HG03442 (cell line): Measurements from ENCODE around the gene DYNLT2.
A peak's percentile ranks its signal among the peaks of the same experiment; 100 is the strongest.

Experiments used
- ATAC-seq: cut with Tn5 transposase; IDR thresholded peaks from one replicate; pipeline ENCODE4 v1.9.1; 2021; ENCODE audit warnings: mild to moderate bottlenecking, moderate library complexity; ENCODE audit not compliant: unreplicated experiment

The DYNLT2 gene

DNA sequence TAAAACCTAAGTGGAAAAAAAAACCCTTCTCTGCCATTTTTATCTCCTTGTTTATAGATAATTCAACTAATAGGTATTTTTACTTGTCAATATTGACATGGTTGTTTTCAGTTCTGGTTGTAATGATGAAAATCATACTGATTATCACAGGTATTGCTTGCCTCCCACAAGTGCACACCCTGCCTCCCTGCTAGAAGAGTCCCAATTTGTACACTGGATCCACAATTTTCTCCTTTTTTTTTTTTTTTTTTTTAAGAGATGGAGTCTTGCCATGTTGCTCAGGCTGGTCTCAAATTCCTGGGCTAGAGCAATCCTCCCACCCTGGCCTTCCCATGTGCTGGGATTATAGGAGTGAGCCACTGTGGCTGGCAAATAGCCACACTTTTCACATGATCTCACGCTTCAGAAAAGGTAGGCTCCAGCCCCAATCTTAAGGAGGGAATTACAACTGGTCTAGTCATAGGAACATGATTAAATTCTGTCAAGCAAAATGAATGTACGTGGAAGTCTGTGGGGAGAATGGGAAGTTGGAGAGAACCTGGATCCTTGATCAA is 12.3 kb downstream of the DYNLT2 start:
- no peak for ATAC-seq

DNA sequence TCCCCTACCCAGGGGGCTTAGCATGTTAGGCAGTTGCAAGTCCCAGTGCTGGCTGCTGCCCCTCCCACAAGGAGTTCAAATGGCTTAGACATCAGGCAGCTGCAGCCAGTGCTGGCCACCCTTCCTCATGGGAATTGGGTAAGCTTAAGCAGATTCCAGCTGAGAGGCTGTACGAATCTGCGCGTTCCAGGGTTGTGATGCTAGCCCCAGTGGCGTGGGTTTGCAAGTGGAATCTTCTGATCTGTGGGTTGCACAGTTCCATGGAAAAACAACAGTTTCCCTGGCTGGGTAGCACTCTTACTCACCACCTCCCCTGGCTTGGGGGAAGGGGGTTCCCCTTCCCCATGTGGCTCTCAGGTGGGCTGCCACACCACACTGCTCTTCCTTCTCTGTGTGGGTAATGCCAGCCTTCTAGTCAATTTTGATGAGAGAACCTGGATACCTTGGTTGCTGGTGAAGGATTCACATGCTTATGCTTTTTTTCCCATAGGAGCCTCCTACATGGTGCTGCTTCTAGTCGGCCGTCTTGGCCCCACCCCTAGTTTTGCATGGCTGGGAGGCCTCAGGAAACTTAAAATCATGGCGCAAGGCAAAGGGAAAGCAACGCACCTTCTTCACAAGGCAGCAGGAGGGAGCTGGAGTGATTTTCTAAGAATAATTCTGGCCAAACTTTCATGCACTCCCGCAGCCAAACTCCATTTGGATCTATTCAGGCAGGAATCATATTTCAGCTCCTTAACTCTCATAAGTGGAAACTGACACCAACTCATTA is 13.0 kb downstream of the DYNLT2 start:
- ATAC-seq: no peak

DNA sequence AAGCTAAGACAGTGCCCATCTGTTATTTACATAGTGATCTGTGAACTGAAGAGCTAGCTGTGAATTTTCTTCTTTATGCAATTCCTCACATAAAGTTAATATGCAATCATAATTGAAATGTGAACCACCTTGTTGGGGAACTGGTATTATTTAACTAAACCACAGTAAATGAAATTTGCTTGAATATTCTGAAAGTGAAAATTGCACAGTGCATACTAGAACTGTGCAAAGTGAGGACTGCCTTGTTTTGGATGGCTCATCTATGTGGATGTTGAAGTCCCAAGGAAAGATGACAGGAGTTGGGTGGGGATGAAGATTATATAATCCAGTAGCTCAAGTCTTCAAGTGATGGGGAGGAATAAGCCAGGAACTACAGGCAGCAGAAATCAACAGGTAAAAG is 21.4 kb downstream of the DYNLT2 start:
- ATAC-seq: no peak

DNA sequence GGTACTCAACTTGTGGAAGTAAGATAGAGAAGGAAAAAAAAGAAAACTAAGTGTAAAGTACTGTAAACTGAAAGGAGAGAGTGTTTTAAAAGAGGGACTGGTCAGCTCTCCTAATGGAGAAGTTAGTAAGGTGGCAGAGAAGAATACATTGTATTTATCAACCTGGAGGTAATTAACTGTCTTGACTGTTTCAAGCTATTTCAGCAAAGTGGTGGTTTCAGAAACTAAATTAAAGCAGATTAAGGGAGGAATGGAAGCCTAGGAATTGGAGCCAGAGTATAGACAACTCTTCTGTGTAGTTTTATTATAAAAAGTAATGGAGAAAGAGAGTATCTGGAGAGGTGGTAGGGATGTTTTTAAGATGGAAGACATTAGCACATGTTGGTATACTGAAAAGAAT is 24.4 kb downstream of the DYNLT2 start:
- no peak for ATAC-seq

DNA sequence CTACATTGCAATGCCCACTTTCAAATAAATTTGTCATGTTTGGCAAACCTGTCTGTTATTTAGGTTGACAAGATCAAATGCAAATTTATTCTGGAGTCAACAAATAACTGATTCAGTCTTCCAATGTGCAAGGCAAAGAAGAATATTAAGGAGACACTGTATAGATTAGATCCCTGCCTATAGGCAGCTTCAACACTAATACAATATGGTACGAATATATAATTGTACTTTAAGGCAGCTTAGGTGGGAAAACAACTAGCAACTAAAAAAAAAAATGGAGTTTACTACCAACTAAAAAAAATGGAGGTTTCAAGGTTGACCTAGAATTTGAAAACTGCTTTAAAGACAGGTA is 25.3 kb downstream of the DYNLT2 start:
- ATAC-seq: no peak

DNA sequence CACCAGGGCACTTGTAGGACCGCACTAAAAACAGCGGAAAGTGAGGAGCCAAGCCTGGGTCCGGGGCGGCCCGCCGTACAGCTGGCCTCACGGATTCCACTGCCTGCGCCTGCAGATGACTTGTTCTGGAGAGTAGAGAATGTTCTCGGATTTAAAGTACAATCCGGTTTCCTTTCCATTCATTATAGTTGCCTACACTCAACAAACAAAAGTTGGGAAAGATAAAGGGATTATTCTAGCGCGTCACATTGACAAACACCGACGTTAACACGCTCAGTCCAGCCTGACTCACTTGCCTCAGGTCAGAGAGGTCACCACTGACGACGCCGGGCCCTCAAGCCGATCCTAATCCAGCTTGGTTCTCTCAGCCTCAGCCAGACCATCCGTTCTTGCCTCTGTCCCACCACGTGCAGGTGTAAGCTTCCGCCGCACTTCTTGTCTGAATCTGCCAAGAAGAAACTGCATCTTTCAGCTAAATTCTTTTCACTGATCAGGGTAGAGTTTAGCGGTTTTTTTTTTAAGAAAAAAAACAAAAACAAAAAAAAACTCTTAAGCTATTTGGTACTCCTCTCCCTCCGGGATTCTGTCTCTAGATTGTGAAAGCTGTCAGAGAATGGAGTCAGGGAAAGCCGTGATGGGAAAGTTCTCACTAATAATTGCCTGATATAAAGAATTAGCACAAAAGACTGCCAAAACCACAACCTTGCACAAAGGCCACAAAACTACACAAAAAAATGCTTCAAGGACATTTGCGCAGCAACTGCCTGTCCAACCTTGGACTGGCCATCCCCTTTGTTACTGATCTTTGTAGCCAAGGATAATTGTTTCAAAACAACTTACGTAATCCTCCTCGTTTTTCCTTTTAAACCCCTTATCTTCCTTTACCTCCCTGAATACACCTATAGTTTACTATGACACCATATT is 26.0 kb downstream of the DYNLT2 start:
- ATAC-seq: no peak

DNA sequence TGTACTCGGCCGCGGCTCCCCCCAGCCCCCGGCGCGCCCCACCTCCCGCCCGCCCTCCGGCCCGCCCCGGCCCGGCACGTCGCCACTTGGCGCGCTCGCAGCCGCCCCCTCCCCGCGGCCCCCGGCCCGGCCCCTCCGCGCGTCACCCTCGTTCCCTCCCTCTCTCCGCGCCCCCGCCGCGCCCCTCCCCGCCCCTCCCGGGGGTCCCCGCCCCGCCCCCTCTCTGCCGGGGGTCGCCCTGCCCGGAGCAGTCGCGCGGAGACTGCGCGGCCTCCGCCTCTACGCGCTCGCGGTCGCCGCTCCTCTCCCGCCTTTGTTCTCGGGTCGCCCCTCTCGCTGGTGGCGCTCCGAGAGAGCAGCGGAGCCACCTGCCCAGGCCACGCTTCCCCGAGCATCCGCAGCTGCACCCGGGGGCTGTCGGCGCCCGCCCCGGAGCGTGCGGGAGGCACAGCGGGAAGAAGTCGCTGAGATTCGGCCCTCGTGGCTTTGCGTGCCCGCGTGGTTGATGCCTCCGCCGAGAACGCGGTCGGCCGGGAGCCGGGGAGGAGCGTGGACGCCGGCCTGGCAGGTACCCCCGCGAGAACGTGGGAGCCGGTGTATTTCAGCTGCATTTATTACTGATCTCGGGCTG is 26.8 kb downstream of the DYNLT2 start, which contains the start of gene PHF10:
PHF10 (minus strand) TSS at position 7 of the 631 bp plus-strand sequence. CDS start 569 bp downstream, outside the sequence.
- ATAC-seq: peak; percentile 39

DNA sequence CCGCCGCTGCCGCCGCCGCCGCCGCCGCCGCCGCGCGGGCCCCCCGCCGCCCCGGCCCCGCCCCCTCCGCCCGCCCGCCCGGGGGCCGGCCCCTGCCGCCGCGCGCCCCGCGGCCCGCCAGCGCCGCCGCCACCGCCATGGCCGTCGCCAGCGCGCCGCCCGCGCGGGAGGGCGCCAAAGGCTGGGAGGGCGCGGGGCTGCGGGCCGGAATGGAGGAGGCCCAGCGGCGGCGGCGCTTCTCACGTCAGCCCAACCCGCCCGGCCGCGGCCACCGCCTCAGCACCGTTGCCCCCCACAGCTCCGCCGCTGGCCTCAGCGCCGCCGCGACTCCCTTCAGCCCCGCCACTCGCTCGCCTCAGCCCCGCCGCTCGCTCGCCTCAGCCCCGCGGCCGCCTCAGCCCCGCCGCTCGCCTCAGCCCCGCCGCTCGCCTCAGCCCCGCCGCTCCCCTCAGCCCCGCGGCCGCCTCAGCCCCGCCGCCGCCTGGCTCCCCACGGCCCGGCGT is 27.3 kb downstream of the DYNLT2 start:
- peak; percentile 39 for ATAC-seq

DNA sequence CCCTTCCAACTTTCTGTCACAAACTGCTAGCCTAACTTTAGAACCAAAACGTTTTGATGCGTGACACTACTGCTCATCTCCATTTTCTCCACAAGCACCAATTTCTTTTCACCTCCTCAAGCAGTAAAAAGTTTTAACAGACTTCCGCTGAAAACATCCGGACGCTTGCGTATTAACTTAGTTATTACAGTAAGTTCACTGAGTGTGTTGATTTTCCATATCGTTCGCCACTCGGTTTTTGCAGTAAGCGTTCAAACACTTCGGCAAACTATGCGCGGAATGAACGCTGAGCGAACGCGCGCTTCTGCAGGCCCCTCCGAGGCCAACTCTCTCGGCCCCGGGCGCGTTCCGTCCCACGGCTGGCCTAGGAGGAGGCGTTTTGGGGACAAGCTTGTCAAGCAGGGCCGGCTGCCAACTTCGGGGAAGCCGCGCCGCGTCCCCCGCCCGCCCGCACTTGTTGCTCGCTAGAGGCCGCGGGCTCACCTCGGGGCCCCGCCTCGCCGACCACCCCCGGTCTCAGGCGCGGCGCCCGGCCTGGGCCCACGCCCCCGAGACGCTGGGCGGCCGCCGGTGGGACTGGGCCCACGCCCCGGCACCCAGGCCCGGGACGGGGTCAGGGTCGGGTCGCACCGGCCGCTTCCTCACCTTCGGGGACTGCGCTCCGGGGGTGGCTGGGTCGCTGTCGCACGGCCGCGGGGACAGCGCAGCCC is 28.0 kb downstream of the DYNLT2 start:
- peak; percentile 32 for ATAC-seq

DNA sequence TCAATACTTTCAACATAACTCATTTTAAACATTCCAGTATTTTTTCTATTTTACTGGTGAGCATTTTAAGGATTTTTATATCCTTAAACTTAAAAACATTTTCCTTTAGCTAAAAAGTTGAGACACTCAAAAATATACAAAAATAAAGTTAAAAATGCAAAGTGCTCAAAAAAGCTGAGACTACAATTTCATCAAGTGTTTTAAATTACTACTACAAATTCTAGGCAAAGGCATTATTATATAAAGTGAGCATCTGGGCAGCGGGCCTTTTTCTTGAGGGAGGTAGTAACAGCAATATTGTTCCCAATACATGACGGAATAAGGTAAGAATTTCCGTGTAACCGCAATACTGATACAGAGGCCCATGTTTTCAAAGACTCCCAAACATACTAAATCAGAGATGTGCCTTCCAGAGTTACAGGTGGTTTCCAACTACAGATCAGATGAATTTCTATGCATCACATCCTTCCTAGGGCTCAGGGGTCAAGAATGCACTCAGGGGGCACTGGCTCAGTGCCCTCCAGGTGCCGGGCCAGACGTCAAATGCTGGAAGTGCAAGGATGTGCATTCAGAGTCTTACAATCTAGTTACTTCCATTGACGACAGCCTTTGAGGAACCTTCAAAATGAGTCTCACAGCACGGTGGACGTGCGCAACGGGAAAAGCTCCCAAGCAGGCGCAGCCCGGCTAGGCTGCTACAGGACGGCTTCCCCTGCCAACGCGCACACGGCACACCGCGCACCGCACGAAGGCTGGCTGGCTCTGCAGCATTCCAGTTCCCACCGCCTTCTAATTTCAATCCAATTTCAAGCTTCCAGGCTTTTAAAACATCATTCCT is 28.8 kb downstream of the DYNLT2 start:
- ATAC-seq: no peak

DNA sequence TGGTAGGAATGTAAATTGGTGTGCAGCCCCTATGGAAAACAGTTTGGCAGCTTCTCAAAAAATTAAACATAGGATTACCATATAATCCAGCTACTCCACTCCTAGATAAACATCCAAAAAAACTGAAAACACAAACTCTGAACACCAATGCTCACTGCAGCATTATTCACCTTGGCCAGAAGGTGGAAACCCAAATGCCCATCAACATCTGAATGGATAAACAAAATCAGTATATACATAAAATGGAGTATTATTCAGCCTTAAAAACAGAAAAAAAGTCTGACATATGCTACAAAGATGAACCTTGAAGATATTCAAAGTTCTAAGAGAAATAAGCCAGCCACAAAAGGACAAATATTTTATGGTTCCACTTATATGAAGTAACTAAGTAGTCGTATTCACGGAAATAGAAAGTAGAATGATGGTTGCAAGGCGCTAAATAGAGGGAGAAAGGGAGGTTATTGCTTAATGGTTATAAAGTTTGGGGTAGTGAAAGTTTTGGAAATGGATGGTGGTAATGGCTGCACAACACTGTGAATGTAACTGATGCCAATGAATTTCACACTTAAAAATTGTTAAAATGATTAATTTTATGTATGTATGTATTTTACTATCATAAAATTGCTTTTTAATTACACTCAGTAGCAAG is 31.0 kb downstream of the DYNLT2 start:
- no peak for ATAC-seq

DNA sequence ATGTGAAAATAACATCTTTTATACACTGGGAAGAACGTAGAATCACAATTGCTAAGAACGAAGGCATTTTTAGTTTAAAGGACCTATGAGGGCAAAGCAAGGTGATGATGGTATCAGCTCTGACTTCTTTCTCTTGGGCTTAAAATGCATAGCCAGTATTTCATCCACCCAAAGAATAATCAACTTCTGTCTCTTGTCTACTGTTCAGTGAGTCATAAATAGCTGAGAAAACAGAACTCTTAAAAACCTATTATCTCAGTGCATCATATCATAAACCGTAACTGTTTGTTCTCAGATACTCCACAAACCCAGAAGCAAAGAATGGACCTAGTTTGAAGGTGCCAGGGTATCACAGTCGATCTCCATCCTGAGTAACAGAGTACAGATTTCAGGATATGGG is 32.3 kb downstream of the DYNLT2 start:
- ATAC-seq: no peak

DNA sequence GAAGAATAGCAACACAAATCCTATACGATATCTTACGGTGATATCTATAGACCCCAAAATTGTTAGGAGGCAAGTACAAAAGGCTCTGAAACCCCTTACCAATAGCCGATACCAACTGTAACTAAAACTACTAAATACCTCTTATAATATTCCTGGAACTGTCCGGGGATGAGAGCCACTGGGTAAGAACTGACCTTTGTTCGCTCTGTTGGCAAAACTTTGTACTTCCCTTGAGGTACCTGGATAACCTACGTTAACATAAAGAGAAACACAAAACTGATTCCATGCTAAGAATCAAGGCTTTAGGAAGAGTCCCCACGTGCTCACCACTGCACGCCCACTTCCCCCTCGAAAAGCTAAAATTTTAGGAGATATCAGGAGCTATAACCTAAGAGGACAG is 36.8 kb downstream of the DYNLT2 start:
- ATAC-seq: no peak

DNA sequence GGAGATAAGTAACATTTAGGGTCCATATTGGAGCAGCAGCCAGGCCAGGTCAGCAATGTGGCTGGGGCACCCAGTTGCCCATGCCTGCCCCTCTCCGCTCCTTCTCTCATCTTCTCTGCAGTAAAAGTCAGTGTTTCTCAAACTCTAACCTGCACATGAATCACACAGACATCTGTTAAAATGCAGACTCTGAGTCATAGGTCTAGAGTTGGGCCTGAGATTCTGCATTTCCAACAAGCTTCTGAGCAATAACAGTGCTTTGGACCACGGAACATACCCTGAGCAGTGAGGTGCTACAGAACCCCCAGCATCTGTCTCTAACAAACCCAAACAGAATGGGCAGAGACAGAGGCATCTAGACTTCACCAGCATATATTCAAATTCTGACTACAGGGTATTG is 37.2 kb downstream of the DYNLT2 start:
- no peak for ATAC-seq

DNA sequence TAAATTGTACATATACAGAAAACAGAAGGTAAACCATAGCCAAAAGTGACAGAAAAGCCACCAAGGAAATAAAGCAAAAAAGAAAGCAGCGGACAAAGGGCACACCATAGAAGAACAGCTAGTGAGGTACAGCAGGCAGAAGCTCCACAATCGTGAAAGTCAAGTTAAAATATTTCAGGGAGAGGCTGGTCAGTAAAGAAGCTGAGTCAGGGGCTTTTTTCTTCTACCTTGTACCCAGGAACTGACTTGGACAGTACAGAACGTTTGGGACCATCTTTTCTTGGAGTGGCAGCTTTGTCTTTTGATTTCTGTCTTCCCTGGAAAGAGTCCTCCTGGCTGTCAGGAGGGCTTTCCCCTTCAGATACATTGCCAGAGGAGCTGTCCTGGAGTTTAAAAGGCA is 41.4 kb downstream of the DYNLT2 start:
- ATAC-seq: no peak

DNA sequence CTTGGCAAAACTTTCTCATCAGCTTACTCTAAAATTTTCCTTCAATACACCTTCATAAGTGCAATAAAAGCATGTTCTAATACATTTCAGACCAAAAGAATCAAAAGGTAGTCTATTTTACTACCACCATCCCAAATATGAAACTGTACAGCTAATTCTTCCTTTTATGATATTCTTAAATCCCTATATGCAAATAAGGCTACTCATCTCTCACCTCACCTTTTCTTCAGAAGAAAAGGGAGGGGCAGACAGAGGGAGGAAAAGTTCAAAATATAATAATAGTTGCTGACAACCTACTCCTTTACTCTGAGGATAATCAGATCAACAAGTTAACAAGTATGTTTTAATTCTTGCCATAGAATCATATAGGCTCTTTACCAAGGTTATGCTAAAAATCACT is 42.1 kb downstream of the DYNLT2 start:
- peak; percentile 62 for ATAC-seq

DNA sequence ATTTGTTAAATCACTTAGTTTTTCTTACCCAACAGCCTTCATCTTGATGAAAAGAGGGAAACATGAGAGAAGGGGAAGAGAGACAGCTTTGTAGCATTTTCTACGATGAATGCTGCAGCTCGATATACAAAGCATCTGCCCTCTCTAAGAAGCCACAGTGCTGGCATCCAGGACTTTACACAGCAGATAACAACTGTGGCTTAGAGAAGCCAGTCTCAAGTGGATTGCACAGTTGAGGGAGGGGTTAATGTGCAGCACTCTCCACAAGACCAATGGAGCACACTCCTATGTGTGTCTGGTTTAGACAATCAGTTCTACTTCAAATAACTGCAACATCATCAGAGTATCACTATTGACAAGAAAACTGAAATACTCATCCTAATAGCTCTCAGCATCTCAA is 43.6 kb downstream of the DYNLT2 start:
- ATAC-seq: no peak

DNA sequence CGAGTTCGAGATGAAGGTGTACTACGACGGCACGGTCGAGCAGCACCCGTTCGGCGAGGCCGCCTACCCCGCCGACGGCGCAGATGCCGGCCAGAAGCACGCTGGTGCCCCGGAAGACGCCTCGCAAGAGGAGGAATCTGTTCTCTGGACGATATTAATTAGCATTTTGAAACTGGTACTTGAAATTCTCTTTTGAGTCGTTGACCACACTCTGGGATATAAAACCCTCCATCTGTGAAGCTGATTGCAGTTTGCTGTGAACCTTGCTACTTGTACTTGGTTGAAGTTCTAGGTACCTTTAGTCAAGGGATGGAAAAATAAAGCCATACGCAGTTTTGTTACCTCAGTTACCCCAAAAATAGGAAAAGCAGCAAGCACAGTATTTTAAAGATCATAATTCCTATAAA is 48.5 kb downstream of the DYNLT2 start:
- ATAC-seq: no peak
